ENCODE data around the gene SNX20.

- TF ChIP-seq, protein P1, sequence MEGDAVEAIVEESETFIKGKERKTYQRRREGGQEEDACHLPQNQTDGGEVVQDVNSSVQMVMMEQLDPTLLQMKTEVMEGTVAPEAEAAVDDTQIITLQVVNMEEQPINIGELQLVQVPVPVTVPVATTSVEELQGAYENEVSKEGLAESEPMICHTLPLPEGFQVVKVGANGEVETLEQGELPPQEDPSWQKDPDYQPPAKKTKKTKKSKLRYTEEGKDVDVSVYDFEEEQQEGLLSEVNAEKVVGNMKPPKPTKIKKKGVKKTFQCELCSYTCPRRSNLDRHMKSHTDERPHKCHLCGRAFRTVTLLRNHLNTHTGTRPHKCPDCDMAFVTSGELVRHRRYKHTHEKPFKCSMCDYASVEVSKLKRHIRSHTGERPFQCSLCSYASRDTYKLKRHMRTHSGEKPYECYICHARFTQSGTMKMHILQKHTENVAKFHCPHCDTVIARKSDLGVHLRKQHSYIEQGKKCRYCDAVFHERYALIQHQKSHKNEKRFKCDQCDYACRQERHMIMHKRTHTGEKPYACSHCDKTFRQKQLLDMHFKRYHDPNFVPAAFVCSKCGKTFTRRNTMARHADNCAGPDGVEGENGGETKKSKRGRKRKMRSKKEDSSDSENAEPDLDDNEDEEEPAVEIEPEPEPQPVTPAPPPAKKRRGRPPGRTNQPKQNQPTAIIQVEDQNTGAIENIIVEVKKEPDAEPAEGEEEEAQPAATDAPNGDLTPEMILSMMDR (conservative IDR thresholded peaks at IDR 0.05; ENCODE audit: low read depth, low read length), result no peak
- no peak for TF ChIP-seq POLR2A (IDR thresholded peaks at IDR 0.05; ENCODE audit: low read depth, low read length)
- TF ChIP-seq USF2 (IDR thresholded peaks at IDR 0.05; ENCODE audit: low read depth, low read length), result no peak
- TF ChIP-seq SMC3 (IDR thresholded peaks at IDR 0.05; ENCODE audit: low read depth, low read length), result no peak
- TF ChIP-seq CEBPB (IDR thresholded peaks at IDR 0.05; ENCODE audit: low read depth, low read length), result no peak
- TF ChIP-seq RAD21 (IDR thresholded peaks at IDR 0.05; ENCODE audit: low read length), result no peak
- no peak for TF ChIP-seq RCOR1 (IDR thresholded peaks at IDR 0.05; ENCODE audit: insufficient replicate concordance, low read length)
- no peak for TF ChIP-seq MAZ (IDR thresholded peaks at IDR 0.05; ENCODE audit: borderline replicate concordance, low read depth, low read length)
- no peak for TF ChIP-seq MAFK (IDR thresholded peaks at IDR 0.05; ENCODE audit: low read depth, low read length)
- no peak for TF ChIP-seq MXI1 (IDR thresholded peaks at IDR 0.05; ENCODE audit: borderline replicate concordance, low read depth, low read length)
- TF ChIP-seq RFX5 (IDR thresholded peaks at IDR 0.05; ENCODE audit: low read depth, low read length), result no peak
- no peak for TF ChIP-seq ELK1 (IDR thresholded peaks at IDR 0.05; ENCODE audit: borderline replicate concordance, low read depth, low read length)
- TF ChIP-seq BHLHE40 (IDR thresholded peaks at IDR 0.05; ENCODE audit: low read depth, low read length), result no peak
- TF ChIP-seq FOS (IDR thresholded peaks at IDR 0.05; ENCODE audit: low read depth, low read length), result no peak
These were observed 7.4 kb downstream of the SNX20 start for GRCh38 chr16:50673496-50674275.

Data from IMR-90 (cell line).